Loucy (cell line): Measurements from ENCODE around the gene SCARF2.

Source experiments
- CTCF ChIP-seq: fragments of 200-600 bp; sonication (generic); conservative IDR thresholded peaks from 2 replicates; pipeline ENCODE4 v1.5.1; 2014; ENCODE audit warnings: mild to moderate bottlenecking, antibody characterized with exemption, low read length
- EZH2phosphoT487 ChIP-seq: fragments of 200-600 bp; IDR thresholded peaks from 2 replicates; pipeline ENCODE4 v1.6.1; 2018; ENCODE audit warnings: antibody characterized with exemption, mild to moderate bottlenecking, moderate library complexity, borderline replicate concordance

- TF ChIP-seq EZH2phosphoT487 = no peak
- TF ChIP-seq CTCF = no peak
Measured at GRCh38 chr22:20475115-20475436, 37.5 kb upstream of the SCARF2 start.
